OCI-LY3 (cell line): ENCODE data around the gene PTPRA.

ENCODE experiments used
- CTCF ChIP-seq: fragments of 200-600, 300-600 bp; sonication (generic); IDR thresholded peaks from 2 replicates; pipeline ENCODE4 v1.5.1; 2014; ENCODE audit warnings: antibody characterized with exemption, low read length, low read depth
- EZH2phosphoT487 ChIP-seq: fragments of 200-600 bp; shearing (Covaris generic); IDR thresholded peaks from 2 replicates; pipeline ENCODE4 v1.6.1; 2018; ENCODE audit warnings: antibody characterized with exemption, mixed run types, low read depth

- no peak for TF ChIP-seq CTCF
- no peak for TF ChIP-seq EZH2phosphoT487
Measured at GRCh38 chr20:3071266-3071609, 198.0 kb downstream of the PTPRA start.
